Caki2 (cell line): ENCODE data around the gene OSBPL2. TPM values are rescaled to one million over a fixed set of nuclear protein-coding genes. Genes with fewer than 3 reads are reported as not detected.

Experiments
- DNase-seq: peaks from one replicate; pipeline ENCODE4 v3.0.0-alpha.2; 2015; ENCODE audit warnings: low read depth
- in situ Hi-C: cut with HindIII; loops from 2 replicates; pipeline ENCODE4 v1.10.0; 2016; ENCODE audit warnings: low sequenced_read_pairs, low pct_unique_long_range_greater_than_20kb, mixed read lengths
- total RNA-seq: library from RNA; depleted of rRNA; stranded (reverse); fragments of >200 nt; shearing (Covaris generic); gene quantifications from 2 replicates; pipeline ENCODE4 v1.2.3, GENCODE V29; 2014; ENCODE audit warnings: low replicate concordance

OSBPL2 gene
- total RNA-seq, 1 experiment from 2014 or later, result 14.0 TPM

GRCh38 chr20:62287759-62288534 is 49.6 kb downstream of the OSBPL2 start:
- in situ Hi-C loops, result no loop called here
- DNase-seq, result no peak

DNA sequence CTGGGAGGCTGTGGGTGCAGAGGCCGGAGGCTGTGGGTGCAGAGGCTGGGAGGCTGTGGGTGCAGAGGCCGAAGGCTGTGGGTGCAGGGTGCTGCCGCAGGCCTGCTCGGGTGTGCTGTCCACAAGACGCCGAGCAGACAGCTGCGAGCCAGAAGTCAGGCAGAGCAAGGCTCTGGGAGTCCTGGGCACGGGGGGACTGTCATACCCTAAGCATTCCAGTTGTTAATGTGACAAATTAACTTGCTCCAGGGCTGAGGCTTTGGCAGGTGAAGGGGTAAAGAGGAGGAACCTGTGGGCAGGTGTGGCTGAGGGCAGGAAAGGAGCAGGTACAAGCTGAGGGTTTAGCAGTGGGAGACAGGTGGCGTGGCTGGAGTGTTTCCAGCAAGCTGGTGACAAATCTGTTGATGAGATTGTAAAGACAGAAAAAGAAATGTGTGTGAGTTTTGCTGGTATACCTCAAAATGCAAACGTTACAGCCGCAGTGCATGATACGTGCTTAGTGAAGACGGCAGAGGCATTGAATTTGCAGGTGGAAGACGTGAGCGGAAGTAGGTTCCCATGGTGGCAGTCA is 50.3 kb downstream of the OSBPL2 start:
- no peak for DNase-seq
- in situ Hi-C loops, result no loop called here

DNA sequence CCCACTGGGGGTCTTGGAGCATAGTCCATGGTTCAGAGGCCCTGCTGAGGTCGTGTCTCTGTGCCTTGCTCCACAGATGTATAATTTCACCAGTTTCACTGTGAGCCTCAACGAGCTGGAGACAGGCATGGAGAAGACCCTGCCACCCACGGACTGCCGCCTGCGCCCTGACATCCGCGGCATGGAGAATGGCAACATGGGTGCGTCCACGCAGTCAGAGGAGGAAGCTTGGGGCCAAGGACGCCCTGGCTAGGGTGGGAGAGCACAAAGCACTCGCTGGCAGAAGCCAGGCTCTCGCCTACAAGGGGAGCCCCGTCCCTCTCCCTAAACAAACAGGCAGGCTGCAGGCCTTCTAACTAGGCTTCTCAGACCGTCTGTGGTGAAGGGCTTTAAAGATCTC is 50.8 kb downstream of the OSBPL2 start:
- in situ Hi-C loops, result no loop called here
- DNase-seq, result no peak

- DNase-seq, result no peak
These were observed 51.6 kb downstream of the OSBPL2 start for GRCh38 chr20:62289898-62290297.

GRCh38 chr20:62291251-62292066 is 53.1 kb downstream of the OSBPL2 start:
- DNase-seq, result no peak
- in situ Hi-C loops, result no loop called here

More at GRCh38 chr20:62289898-62290297, 51.6 kb downstream of the OSBPL2 start:
- in situ Hi-C loops, result no loop called here

- in situ Hi-C loops, result no loop called here
- no peak for DNase-seq
These were observed 53.8 kb downstream of the OSBPL2 start for GRCh38 chr20:62292108-62292507.

DNA sequence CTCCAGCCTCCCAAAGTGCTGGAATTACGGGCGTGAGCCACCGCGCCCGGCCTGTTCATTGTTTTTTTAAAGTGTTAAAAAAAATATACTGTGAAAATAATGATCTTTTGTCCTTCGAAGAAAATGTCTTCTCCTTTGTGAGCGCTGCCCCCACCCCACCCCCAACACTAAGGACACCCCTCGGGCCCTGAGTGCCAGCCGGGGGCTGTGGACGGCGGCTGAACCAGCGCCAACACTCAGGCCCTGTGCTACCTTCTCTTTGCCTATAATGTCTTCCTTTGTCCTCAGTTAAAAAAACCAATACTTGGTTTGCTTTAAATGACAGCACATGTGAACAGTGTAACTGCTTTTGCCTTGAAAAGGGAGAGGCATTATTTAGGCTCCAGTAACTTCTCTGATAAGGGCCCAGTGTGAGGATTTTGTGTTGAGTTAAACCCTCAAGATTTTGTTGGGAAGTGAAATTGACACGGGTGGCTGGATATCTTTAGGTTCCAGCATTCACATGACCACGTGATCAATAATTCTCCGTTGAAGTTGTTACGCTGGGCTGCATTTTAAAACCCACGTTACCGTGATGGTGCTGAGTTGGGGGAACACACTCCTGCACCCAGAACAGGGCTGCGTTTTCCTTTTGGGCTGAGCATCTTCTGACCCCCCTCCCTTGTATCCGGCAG is 54.9 kb downstream of the OSBPL2 start:
- no peak for DNase-seq
- in situ Hi-C loops, result no loop called here

DNA sequence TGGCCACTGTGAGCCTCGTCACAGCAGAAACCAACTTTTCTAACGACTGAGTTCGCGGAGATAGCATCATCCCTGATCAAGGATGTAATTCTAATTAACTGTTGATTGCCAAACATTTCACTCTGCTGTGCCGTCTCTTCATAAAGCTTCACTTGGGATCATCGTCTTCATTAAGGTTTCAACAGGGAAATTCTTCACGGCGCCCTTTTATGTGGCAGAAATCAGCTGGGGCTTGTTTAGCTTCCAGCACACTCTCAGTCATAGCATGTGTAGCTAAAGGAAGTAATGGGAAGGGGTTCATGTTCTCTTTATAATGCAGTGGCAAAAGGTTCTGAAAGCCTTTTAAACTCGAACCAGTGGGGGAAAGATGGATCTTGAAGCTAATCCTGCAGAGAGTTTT is 55.6 kb downstream of the OSBPL2 start:
- in situ Hi-C loops, result no loop called here

DNA sequence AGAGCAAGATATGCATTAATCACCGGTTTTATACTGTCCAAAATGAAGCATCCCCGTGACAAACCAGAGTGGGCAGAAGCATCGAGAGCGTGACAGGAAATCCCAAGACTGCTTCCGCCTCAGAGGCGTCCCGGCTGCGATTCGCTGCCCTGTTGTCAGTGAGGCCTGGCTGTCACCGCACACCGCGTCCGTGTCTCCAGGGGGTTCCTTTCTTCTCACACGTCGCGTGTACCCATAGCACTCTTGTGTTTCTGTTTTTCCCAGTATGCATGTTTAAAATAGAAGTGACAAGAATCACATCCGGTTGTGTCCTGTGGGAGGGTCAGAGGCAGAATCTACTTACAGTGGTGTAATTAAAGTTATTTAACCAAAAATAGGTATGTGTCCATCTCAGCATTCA is 56.2 kb downstream of the OSBPL2 start:
- in situ Hi-C loops, result no loop called here
- no peak for DNase-seq

More for the DNA sequence above, 55.6 kb downstream of the OSBPL2 start:
- DNase-seq, result no peak

GRCh38 chr20:62296724-62297448 is 58.6 kb downstream of the OSBPL2 start:
- DNase-seq, result no peak
- in situ Hi-C loops, result no loop called here

GRCh38 chr20:62297449-62298227 is 59.3 kb downstream of the OSBPL2 start:
- no peak for DNase-seq
- in situ Hi-C loops, result no loop called here

DNA sequence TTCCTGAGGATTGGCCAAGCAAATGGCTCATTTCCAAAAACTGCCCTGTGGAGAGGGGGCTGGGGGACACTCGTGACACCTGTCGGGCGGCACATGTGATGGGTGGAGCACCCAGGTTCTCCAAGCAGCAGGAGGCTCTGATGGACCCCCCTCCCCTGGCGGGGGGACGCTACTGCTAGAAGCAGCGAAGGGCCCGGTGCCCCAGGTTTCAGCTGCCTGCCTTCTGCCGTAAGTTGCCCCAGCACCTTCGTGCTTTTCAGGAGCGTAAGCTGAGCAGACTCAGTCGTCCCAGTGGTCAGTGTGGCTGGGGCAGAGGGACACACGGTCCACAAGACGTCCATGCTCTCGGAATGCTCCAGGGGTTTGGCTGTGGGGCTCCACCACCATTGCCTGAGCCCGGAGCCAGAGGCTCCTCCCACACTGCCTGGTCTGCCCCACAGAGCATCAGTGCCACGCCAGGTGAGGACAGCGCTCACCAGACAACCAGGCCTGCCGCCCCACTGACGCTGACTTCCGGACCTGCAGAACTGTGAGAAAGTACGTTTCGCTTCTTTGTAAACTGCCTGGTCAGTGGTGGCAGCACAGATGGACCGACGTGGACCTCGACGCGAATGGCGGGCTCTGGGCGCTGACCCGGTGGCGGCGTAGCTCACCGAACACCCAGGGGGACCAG is 60.4 kb downstream of the OSBPL2 start:
- DNase-seq, result no peak
- in situ Hi-C loops, result no loop called here

GRCh38 chr20:62299666-62300236 is 61.4 kb downstream of the OSBPL2 start:
- in situ Hi-C loops, result no loop called here
- DNase-seq, result no peak

DNA sequence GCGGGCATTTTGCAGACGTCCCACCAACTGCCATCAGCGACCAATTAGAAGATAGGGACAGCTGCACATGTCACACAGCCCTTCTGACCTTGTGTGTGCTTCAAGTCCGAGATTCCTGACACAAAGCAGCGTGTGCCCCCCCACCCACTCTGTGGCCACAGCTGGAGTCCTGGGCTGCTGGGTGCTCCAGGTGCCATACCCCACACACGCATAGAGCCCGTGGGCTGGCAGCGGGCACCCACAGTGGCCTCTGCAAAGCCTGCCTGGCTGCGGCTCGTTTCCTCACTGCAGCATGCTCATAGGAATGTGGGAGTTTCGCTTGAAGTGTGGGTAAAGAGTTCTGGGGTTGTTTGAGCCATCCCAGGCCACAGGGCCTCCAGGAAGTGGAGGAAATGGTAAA is 62.0 kb downstream of the OSBPL2 start:
- DNase-seq, result no peak
- in situ Hi-C loops, result no loop called here

DNA sequence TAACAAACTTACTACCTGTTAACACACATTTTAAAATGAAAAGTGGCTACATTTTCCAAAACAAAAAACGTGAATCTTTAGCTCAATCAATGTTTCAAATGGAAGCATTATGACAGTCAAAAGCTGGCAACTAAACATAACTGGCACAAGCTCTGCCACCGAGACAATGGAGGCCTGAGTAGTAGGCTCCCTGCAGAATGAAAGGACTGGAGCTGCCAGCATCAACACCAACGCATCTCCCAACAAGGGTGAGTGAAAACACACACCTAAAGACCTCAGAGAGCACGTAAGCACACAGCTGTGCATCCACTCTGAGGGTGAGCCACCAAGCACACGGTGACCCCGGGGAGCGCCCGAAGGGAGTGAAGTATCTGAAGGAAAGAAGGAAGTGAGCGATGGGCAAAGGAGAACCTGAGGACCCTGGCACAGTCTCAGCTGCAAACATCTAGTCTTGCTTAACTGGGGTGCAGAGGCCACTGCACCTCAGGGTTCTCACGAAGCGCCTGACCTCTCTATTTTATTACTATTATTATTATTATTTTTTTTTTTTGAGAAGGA is 62.9 kb downstream of the OSBPL2 start:
- DNase-seq, result no peak
- in situ Hi-C loops, result no loop called here

DNA sequence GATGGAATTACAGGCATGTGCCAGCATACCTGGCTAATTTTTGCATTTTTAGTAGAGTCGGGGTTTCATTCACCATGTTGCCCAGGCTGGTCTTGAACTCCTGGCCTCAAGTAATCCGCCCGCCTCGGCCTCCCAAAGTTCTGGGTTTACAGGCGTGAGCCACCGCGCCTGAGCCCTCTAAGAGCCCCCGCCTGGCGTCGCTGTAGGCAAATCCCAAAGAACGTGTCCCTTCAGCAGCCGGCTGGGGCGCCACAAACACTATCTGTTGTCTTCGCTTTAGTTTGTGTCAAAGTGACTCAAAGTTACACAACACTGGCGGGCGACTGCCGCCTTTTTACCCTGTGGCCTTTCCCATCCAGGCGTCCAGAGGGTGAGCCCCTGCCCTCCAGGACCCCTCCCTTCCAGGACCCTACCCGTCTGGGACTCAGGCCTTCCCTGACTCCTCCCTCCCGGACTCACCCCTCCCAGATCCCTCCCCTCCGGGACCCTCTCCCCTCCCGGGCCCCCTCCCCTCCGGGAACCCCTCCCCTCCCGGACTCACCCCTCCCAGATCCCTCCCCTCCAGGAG is 63.5 kb downstream of the OSBPL2 start:
- DNase-seq, result peak; percentile 91

More for the DNA sequence above, 63.5 kb downstream of the OSBPL2 start:
- in situ Hi-C loops, result no loop called here
